Immature natural killer cell (primary cell): ENCODE data around the gene FERD3L. TPM values are rescaled to one million over a fixed set of nuclear protein-coding genes. Genes with fewer than 3 reads are reported as not detected.

Source experiments
- DNase-seq, 3 donors: peaks; one replicate each; pipeline ENCODE4 v3.0.0; 2022; ENCODE audit warnings: mixed read lengths in 1 of 3
- H3K27ac Mint-ChIP-seq, 6 donors: one replicate each; pipeline ENCODE4 v1.8.0; 2020; ENCODE audit warnings: mixed read lengths in 6 of 6, mild to moderate bottlenecking in 5 of 6, inconsistent platforms in 4 of 6, moderate library complexity in 3 of 6
- H3K27me3 Mint-ChIP-seq, 3 donors: one replicate each; pipeline ENCODE4 v1.8.0; 2020 to 2021; ENCODE audit warnings: low read depth in 3 of 3, mild to moderate bottlenecking in 3 of 3, mixed read lengths in 3 of 3, moderate library complexity in 3 of 3, inconsistent platforms in 1 of 3
- H3K36me3 Mint-ChIP-seq, 3 donors: one replicate each; pipeline ENCODE4 v1.8.0; 2020; ENCODE audit warnings: mixed read lengths in 3 of 3, inconsistent platforms in 2 of 3, mild to moderate bottlenecking in 2 of 3
- H3K4me1 Mint-ChIP-seq, 2 donors: one replicate each; pipeline ENCODE4 v1.8.0; 2020; ENCODE audit warnings: inconsistent platforms in 2 of 2, mild to moderate bottlenecking in 2 of 2, mixed read lengths in 2 of 2, moderate library complexity in 1 of 2
- H3K4me3 Mint-ChIP-seq, 5 donors: one replicate each; pipeline ENCODE4 v1.8.0; 2020; ENCODE audit warnings: mild to moderate bottlenecking in 5 of 5, mixed read lengths in 5 of 5, inconsistent platforms in 3 of 5, moderate library complexity in 3 of 5
- H3K9me3 Mint-ChIP-seq, 6 donors: one replicate each; pipeline ENCODE4 v1.8.0; 2020; ENCODE audit warnings: mild to moderate bottlenecking in 6 of 6, mixed read lengths in 6 of 6, inconsistent platforms in 4 of 6, moderate library complexity in 3 of 6
- polyA plus RNA-seq, 3 donors: library from polyadenylated mRNA; unstranded; fragments of 300-500 nt; fragmentation: Illumina TruSeq; gene quantifications; one replicate each; pipeline ENCODE4 v1.2.3, GENCODE V29; 2021

Gene FERD3L
- polyA plus RNA-seq, 3 donors from 2014 or later = not detected

- no peak for DNase-seq
- H3K4me1 Mint-ChIP-seq = no peaks in the 10 kb centered on the region
- no peak overlapping the region for H3K27ac Mint-ChIP-seq
- H3K9me3 Mint-ChIP-seq = peaks cover 0 to 13% (median 3%) of the 10 kb centered on the region in 6 donors
- H3K36me3 Mint-ChIP-seq = no peaks in the 10 kb centered on the region
- H3K4me3 Mint-ChIP-seq = no peak overlapping the region
- H3K27me3 Mint-ChIP-seq = peaks cover 14 to 23% (median 16%) of the 10 kb centered on the region in 3 donors
Measured at GRCh38 chr7:19101909-19102308, 43.3 kb downstream of the FERD3L start.

GRCh38 chr7:19101472-19101871 lies 43.7 kb downstream of the FERD3L start:
- no peak overlapping the region for H3K4me3 Mint-ChIP-seq
- no peak overlapping the region for H3K27ac Mint-ChIP-seq
- peaks cover 0 to 13% (median 3%) of the 10 kb centered on the region in 6 donors for H3K9me3 Mint-ChIP-seq
- no peaks in the 10 kb centered on the region for H3K36me3 Mint-ChIP-seq
- peaks cover 11 to 20% (median 12%) of the 10 kb centered on the region in 3 donors for H3K27me3 Mint-ChIP-seq
- no peaks in the 10 kb centered on the region for H3K4me1 Mint-ChIP-seq
- no peak for DNase-seq

- Mint-ChIP-seq H3K36me3 (no peaks in the 10 kb centered on the region), H3K4me3 (no peak overlapping the region), H3K9me3 (peaks cover 0 to 10% (median 0%) of the 10 kb centered on the region in 6 donors), H3K27me3 (peaks cover 2 to 8% (median 3%) of the 10 kb centered on the region in 3 donors), H3K4me1 (no peaks in the 10 kb centered on the region), H3K27ac (no peak overlapping the region)
- DNase-seq = no peak
Measured at GRCh38 chr7:19099924-19100323, 45.3 kb downstream of the FERD3L start.

GRCh38 chr7:19099194-19099593 lies 46.0 kb downstream of the FERD3L start:
- H3K9me3 Mint-ChIP-seq = peaks cover 0 to 4% (median 0%) of the 10 kb centered on the region in 6 donors
- no peak for DNase-seq
- no peaks in the 10 kb centered on the region for H3K36me3 Mint-ChIP-seq
- H3K4me1 Mint-ChIP-seq = no peaks in the 10 kb centered on the region
- H3K4me3 Mint-ChIP-seq = no peak overlapping the region
- peaks cover 0 to 8% (median 2%) of the 10 kb centered on the region in 3 donors for H3K27me3 Mint-ChIP-seq
- H3K27ac Mint-ChIP-seq = no peak overlapping the region

- H3K4me3 Mint-ChIP-seq = no peak overlapping the region
- H3K9me3 Mint-ChIP-seq = peaks cover 0 to 4% (median 0%) of the 10 kb centered on the region in 6 donors
- H3K27me3 Mint-ChIP-seq = peaks cover 0 to 8% (median 2%) of the 10 kb centered on the region in 3 donors
- H3K36me3 Mint-ChIP-seq = no peaks in the 10 kb centered on the region
- no peaks in the 10 kb centered on the region for H3K4me1 Mint-ChIP-seq
- H3K27ac Mint-ChIP-seq = no peak overlapping the region
- DNase-seq = no peak
Measured at GRCh38 chr7:19098510-19098909, 46.7 kb downstream of the FERD3L start.

- H3K27me3 Mint-ChIP-seq = peaks cover 0 to 5% (median 2%) of the 10 kb centered on the region in 3 donors
- no peak for DNase-seq
- no peak overlapping the region for H3K27ac Mint-ChIP-seq
- no peaks in the 10 kb centered on the region for H3K36me3 Mint-ChIP-seq
- H3K9me3 Mint-ChIP-seq = no peaks in the 10 kb centered on the region
- no peaks in the 10 kb centered on the region for H3K4me1 Mint-ChIP-seq
- H3K4me3 Mint-ChIP-seq = no peak overlapping the region
Measured at GRCh38 chr7:19097165-19098055, 47.8 kb downstream of the FERD3L start.

GRCh38 chr7:19095353-19095860 lies 49.8 kb downstream of the FERD3L start:
- Mint-ChIP-seq H3K27ac (no peak overlapping the region), H3K4me3 (no peak overlapping the region), H3K4me1 (no peaks in the 10 kb centered on the region), H3K27me3 (peaks cover 0 to 5% (median 0%) of the 10 kb centered on the region in 3 donors), H3K9me3 (no peaks in the 10 kb centered on the region), H3K36me3 (no peaks in the 10 kb centered on the region)
- no peak for DNase-seq

Other genes with a start within 250 kb of the FERD3L start
- not detected for gene TWIST1, start 27.8 kb downstream of the FERD3L start, polyA plus RNA-seq